AG09319 (cell line): ENCODE results near the gene S1PR3.

Source experiments
- DNase-seq: peaks from one replicate; pipeline ENCODE4 v3.0.0-alpha.2; 2010; ENCODE audit warnings: low read depth; ENCODE audit errors: extremely low read depth
- CTCF ChIP-seq: IDR thresholded peaks from 2 replicates; pipeline ENCODE4 v1.5.1; 2011; ENCODE audit warnings: low read depth, mild to moderate bottlenecking, inconsistent platforms, low read length, moderate library complexity

The S1PR3 gene

GRCh38 chr9:88959727-88960469, 31.4 kb upstream of the S1PR3 start:
- DNase-seq = no peak
- TF ChIP-seq CTCF = no peak

GRCh38 chr9:88960632-88961031, 30.6 kb upstream of the S1PR3 start:
- TF ChIP-seq CTCF = no peak

GRCh38 chr9:88965473-88965872, 25.8 kb upstream of the S1PR3 start:
- no peak for DNase-seq
- TF ChIP-seq CTCF = no peak

More at GRCh38 chr9:88960632-88961031, 30.6 kb upstream of the S1PR3 start:
- no peak for DNase-seq

GRCh38 chr9:88966894-88967676, 24.2 kb upstream of the S1PR3 start:
- no peak for DNase-seq
- TF ChIP-seq CTCF = no peak

GRCh38 chr9:88968799-88969198, 22.5 kb upstream of the S1PR3 start:
- no peak for TF ChIP-seq CTCF

GRCh38 chr9:88969646-88970373, 21.5 kb upstream of the S1PR3 start:
- DNase-seq = no peak
- TF ChIP-seq CTCF = no peak

More at GRCh38 chr9:88968799-88969198, 22.5 kb upstream of the S1PR3 start:
- no peak for DNase-seq
